Neural crest cell (in vitro differentiated cells): ENCODE data around the gene SH3RF3. TPM values are rescaled to one million over a fixed set of nuclear protein-coding genes. Genes with fewer than 3 reads are reported as not detected.

Experiments
- DNase-seq: peaks from one replicate; pipeline ENCODE4 v3.0.0; 2021; ENCODE audit warnings: low read depth, mixed read lengths, low spot score
- H3K27ac Mint-ChIP-seq: one replicate; pipeline ENCODE4 v1.8.0; 2021; ENCODE audit warnings: mild to moderate bottlenecking, mixed read lengths; ENCODE audit not compliant: unreplicated experiment
- H3K27me3 Mint-ChIP-seq: 2 replicates; pipeline ENCODE4 v1.8.0; 2021; ENCODE audit warnings: low read depth, mild to moderate bottlenecking, mixed read lengths
- H3K36me3 Mint-ChIP-seq: 2 replicates; pipeline ENCODE4 v1.8.0; 2021; ENCODE audit warnings: low read depth, mild to moderate bottlenecking, mixed read lengths
- H3K4me1 Mint-ChIP-seq: 2 replicates; pipeline ENCODE4 v1.8.0; 2021; ENCODE audit warnings: mixed read lengths
- H3K4me3 Mint-ChIP-seq: one replicate; pipeline ENCODE4 v1.8.0; 2021; ENCODE audit warnings: mild to moderate bottlenecking, mixed read lengths
- H3K9me3 Mint-ChIP-seq: 2 replicates; pipeline ENCODE4 v1.8.0; 2021; ENCODE audit warnings: mixed read lengths
- total RNA-seq: library from RNA; stranded (reverse); gene quantifications from 2 replicates; pipeline ENCODE4 v1.2.1, GENCODE V29; 2021
- TF ChIP-seq, protein P1 (sequence below): fragments of 200-600 bp; sonication (generic); conservative IDR thresholded peaks from 2 replicates; pipeline ENCODE4 v1.5.0; 2021; ENCODE audit warnings: antibody characterized with exemption, mild to moderate bottlenecking

SH3RF3 gene
- total RNA-seq, 1 donor from 2014 or later = 0.70 TPM

DNA sequence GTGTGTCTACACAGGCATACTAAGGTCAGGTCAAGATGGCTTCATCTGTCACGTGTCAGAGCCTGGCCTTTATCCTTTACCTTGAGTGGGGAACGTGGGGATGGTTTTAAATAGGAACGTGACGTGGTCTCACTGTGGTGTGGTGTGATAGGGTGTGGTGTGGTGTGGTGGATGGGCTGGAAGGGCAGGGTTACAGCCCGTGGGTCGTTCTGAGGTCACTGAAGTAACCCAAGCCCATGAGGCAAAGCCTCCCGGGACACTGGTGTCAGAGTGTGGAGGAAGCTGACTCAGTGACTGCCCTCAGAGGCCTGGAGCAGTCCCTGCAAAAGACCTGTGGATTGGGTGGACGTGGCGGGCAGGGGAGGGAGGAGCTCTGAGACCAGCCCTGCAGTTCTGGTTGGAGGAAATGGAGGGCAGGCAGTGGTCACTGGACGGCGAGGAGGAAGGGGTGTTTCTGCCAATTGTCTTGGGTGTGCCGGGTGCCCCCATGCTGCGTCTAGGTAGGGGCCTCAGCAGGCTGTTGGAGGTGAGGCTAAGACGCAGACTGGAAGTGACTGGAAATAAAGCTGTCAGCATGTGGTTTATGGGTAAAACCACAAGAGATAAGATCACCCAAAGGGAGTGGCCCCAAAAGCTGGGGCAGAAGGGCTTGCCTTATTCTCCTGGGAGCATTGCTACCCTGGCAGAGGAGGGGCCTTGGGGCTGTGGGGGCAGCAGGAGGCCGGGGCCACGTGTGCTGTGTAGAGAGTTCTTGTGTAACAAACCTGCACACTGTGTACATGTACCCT lies 84.8 kb downstream of the SH3RF3 start:
- peak overlapping the region; percentile 12 for H3K27ac Mint-ChIP-seq
- no peak overlapping the region for H3K4me3 Mint-ChIP-seq
- no peaks in the 10 kb centered on the region for H3K36me3 Mint-ChIP-seq
- DNase-seq = no peak
- TF ChIP-seq, protein P1, sequence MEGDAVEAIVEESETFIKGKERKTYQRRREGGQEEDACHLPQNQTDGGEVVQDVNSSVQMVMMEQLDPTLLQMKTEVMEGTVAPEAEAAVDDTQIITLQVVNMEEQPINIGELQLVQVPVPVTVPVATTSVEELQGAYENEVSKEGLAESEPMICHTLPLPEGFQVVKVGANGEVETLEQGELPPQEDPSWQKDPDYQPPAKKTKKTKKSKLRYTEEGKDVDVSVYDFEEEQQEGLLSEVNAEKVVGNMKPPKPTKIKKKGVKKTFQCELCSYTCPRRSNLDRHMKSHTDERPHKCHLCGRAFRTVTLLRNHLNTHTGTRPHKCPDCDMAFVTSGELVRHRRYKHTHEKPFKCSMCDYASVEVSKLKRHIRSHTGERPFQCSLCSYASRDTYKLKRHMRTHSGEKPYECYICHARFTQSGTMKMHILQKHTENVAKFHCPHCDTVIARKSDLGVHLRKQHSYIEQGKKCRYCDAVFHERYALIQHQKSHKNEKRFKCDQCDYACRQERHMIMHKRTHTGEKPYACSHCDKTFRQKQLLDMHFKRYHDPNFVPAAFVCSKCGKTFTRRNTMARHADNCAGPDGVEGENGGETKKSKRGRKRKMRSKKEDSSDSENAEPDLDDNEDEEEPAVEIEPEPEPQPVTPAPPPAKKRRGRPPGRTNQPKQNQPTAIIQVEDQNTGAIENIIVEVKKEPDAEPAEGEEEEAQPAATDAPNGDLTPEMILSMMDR = no peak
- no peaks in the 10 kb centered on the region for H3K9me3 Mint-ChIP-seq
- H3K4me1 Mint-ChIP-seq = peaks cover 8% of the 10 kb centered on the region
- peaks cover 4% of the 10 kb centered on the region for H3K27me3 Mint-ChIP-seq

DNA sequence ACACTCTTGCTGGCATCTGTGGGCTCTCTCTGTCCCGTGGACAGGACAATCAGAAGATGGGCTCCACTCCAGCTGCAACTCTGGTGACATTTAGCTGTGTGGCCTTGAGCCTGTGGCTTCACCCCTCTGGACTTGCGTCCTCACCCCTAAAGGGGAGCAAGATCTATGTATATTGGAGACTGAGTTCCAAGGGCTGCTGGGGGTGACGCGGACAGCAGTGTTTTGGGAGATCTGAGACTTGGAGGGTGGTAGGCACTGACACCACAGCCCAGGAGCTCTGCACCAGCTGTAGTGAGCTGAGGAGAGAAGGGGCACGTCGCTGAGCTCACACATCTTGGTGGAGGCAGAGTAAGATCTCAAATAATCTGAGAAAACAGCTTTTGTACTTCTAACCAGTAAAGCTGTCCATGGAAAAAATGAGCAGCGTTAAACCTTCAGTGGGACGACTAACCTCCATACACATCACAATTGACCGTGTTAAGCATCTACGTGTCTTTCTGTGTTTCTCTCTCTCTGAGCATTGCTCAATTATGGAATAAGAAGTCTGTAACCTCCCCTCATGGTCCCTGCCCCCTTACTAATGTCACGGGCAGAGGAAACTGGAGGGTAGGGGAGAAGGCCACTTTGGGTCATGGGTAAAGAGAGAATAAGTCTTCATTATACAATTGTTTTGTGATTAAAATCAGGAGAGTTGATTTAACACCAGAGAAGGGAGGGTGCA lies 85.8 kb downstream of the SH3RF3 start:
- no peak for DNase-seq
- no peak overlapping the region for H3K27ac Mint-ChIP-seq
- TF ChIP-seq, protein P1 = no peak
- peaks cover 4% of the 10 kb centered on the region for H3K27me3 Mint-ChIP-seq
- peaks cover 10% of the 10 kb centered on the region for H3K4me1 Mint-ChIP-seq
- H3K9me3 Mint-ChIP-seq = no peaks in the 10 kb centered on the region
- H3K4me3 Mint-ChIP-seq = no peak overlapping the region
- H3K36me3 Mint-ChIP-seq = no peaks in the 10 kb centered on the region

DNA sequence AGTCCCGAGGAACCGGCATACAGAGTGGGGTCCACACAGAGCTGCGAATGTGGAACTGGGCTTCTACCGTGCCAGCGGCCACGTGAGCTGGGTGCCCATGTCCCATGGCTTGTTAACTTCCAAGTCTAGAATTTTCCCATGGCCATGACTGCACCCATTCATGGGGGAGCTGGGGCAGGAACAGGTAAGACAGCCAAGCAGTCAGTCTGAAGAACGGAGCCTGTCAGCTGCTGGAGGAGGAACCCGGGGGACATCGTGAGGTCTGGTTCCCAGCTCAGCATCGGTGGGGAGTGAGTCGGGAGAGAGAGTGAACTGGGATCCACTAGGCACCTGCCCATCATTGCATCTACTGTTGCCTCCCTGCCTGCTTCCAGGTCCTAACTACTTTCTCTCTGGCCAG lies 86.9 kb downstream of the SH3RF3 start:
- DNase-seq = no peak
- Mint-ChIP-seq H3K4me3 (no peak overlapping the region), H3K4me1 (peaks cover 10% of the 10 kb centered on the region), H3K36me3 (no peaks in the 10 kb centered on the region), H3K9me3 (no peaks in the 10 kb centered on the region), H3K27ac (no peak overlapping the region), H3K27me3 (peaks cover 4% of the 10 kb centered on the region)
- TF ChIP-seq, protein P1 = no peak

DNA sequence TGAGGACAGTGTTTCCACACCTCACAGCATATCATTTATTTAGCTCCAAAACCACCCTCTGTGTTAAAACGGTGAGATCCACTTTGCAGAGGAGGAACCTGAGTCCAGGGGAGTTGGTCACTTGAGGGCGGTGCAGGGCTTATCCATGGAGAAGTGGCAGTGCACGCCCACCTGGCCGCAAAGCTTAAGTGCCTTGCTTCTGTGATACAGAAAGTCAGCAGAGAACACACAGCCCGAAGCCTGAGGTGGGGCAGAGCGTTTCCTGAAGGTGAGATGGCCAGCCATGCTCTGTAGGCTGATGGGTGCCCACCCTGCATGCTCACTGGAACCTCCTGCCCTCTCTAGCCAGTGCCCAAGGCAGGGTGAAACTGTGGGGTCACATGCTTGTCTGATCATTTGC lies 87.3 kb downstream of the SH3RF3 start:
- Mint-ChIP-seq H3K9me3 (no peaks in the 10 kb centered on the region), H3K27ac (no peak overlapping the region), H3K4me1 (peaks cover 10% of the 10 kb centered on the region), H3K4me3 (no peak overlapping the region), H3K27me3 (no peaks in the 10 kb centered on the region), H3K36me3 (no peaks in the 10 kb centered on the region)
- no peak for DNase-seq
- TF ChIP-seq, protein P1 = no peak

DNA sequence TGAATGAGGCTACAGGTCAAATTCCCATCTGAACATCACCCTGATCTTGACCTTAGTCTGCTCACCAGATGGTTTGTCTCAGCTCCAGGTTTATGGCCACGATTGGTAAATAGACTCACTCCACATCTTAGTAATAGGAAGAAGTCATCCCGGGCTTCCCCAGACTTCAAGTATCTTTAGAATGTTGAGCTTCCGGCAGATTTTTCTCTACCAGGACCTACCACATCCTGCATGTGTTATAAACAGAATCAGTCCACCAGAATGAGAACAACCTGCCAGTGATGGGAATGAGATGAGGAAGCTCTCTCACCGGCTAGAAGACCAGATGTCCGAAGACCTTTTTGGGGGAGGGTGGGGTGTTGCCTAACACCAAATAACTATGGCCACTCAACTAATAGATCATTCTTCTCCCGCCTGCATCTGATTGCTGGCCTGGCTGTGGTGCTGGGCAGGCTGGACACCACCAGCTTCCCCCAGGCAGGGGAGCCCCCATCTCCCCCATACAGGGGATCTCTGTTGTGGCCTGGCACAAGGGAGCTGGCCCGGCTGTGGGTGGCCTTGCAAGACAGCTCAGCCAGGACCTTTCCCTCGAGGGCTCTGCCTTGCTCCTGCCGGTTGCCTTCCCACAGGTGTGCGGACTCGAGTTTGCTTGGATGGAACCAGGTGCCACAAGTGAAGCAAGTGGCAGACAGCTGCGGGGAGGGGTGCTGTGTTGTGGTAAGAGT lies 88.5 kb downstream of the SH3RF3 start:
- Mint-ChIP-seq H3K27me3 (no peaks in the 10 kb centered on the region), H3K9me3 (no peaks in the 10 kb centered on the region), H3K4me3 (no peak overlapping the region), H3K4me1 (peaks cover 10% of the 10 kb centered on the region), H3K27ac (no peak overlapping the region), H3K36me3 (no peaks in the 10 kb centered on the region)
- no peak for DNase-seq
- TF ChIP-seq, protein P1 = no peak
